ENCODE data around the gene ST6GALNAC1. TPM values are rescaled to one million over a fixed set of nuclear protein-coding genes. Genes with fewer than 3 reads are reported as not detected.
"Not testable (repeated sequence)": the region's sequence is repeated elsewhere in the genome, so short reads cannot be mapped to it uniquely, and the experiment has no call there.

ST6GALNAC1 gene
- total RNA-seq, 2 experiments from 2014 or later: 1.8 to 2.5 TPM

GRCh38 chr17:76640550-76641380 is 2.8 kb downstream of the ST6GALNAC1 start:
- Mint-ChIP-seq H3K4me1 (ENCODE audit: low read depth) (peaks cover 20% of the 10 kb centered on the region), H3K27me3 (no peaks in the 10 kb centered on the region), H3K27ac (no peak overlapping the region), H3K9me3 (no peaks in the 10 kb centered on the region), H3K4me3 (no peak overlapping the region), H3K36me3 (ENCODE audit: low read depth) (no peaks in the 10 kb centered on the region)
- Histone ChIP-seq H3K4me3 (ENCODE audit: low read length) (no peak overlapping the region), H3K27me3 (ENCODE audit: control insufficient read depth in 1 of 2, insufficient read depth in 2 of 2, low read length in 2 of 2) (no peaks in the 10 kb centered on the region), H3K9me3 (ENCODE audit: control insufficient read depth in 1 of 2, insufficient read depth in 1 of 2, low read length in 2 of 2) (no peaks in the 10 kb centered on the region), H3K4me1 (ENCODE audit: insufficient read depth, low read length) (peaks cover 37% of the 10 kb centered on the region), H3K36me3 (ENCODE audit: insufficient read depth, low read length) (peaks cover 5% of the 10 kb centered on the region), H3K27ac (ENCODE audit: low read depth in 1 of 2, low read length in 2 of 2) (no peak overlapping the region)
- ATAC-seq (ENCODE audit: poor library complexity) (no peak), DNase-seq (no peak)
- intact Hi-C loops (cut with DNase I, micrococcal nuclease): no loop called here
- CTCF ChIA-PET: no interaction called here
- no peak for TF ChIP-seq CTCF (IDR thresholded peaks at IDR 0.05)
- POLR2A ChIA-PET: no interaction called here

GRCh38 chr17:76638263-76638662 is 5.3 kb downstream of the ST6GALNAC1 start:
- no peak overlapping the region for H3K27ac Mint-ChIP-seq
- ChIA-PET CTCF (interaction anchor here (0.7 to 1.3 kb wide), 3 partner anchors 14 to 259 kb away, joined by 3 to 4 read pairs (median 4); no protein-coding TSS in a partner anchor), POLR2A (no interaction called here)
- peaks cover 4% of the 10 kb centered on the region for H3K4me1 Mint-ChIP-seq (ENCODE audit: low read depth)
- Histone ChIP-seq H3K9me3 (ENCODE audit: control insufficient read depth in 1 of 2, insufficient read depth in 1 of 2, low read length in 2 of 2) (no peaks in the 10 kb centered on the region), H3K4me3 (ENCODE audit: low read length) (no peak overlapping the region), H3K36me3 (ENCODE audit: insufficient read depth, low read length) (peaks cover 5% of the 10 kb centered on the region), H3K27me3 (ENCODE audit: control insufficient read depth in 1 of 2, insufficient read depth in 2 of 2, low read length in 2 of 2) (no peaks in the 10 kb centered on the region), H3K4me1 (ENCODE audit: insufficient read depth, low read length) (peaks cover 16% of the 10 kb centered on the region), H3K27ac (ENCODE audit: low read depth in 1 of 2, low read length in 2 of 2) (no peak overlapping the region)
- intact Hi-C loops (cut with DNase I, micrococcal nuclease): no loop called here
- no peak for ATAC-seq (ENCODE audit: poor library complexity)
- no peak for DNase-seq
- no peaks in the 10 kb centered on the region for H3K27me3 Mint-ChIP-seq
- no peak for TF ChIP-seq CTCF (IDR thresholded peaks at IDR 0.05)
- no peaks in the 10 kb centered on the region for H3K9me3 Mint-ChIP-seq
- no peak overlapping the region for H3K4me3 Mint-ChIP-seq
- no peaks in the 10 kb centered on the region for H3K36me3 Mint-ChIP-seq (ENCODE audit: low read depth)

- H3K9me3 ChIP-seq (ENCODE audit: control insufficient read depth in 1 of 2, insufficient read depth in 1 of 2, low read length in 2 of 2); H3K4me1 Mint-ChIP-seq (ENCODE audit: low read depth); ATAC-seq (ENCODE audit: poor library complexity); H3K27me3 ChIP-seq (ENCODE audit: control insufficient read depth in 1 of 2, insufficient read depth in 2 of 2, low read length in 2 of 2); H3K4me3 Mint-ChIP-seq; H3K27ac Mint-ChIP-seq; H3K9me3 Mint-ChIP-seq; DNase-seq; H3K36me3 ChIP-seq (ENCODE audit: insufficient read depth, low read length); H3K27ac ChIP-seq (ENCODE audit: low read depth in 1 of 2, low read length in 2 of 2); H3K4me3 ChIP-seq (ENCODE audit: low read length); H3K36me3 Mint-ChIP-seq (ENCODE audit: low read depth); intact Hi-C loops (cut with DNase I, micrococcal nuclease); POLR2A ChIA-PET; H3K4me1 ChIP-seq (ENCODE audit: insufficient read depth, low read length); H3K27me3 Mint-ChIP-seq: not testable (repeated sequence)
- CTCF ChIA-PET: interaction anchor here (1.3 kb wide), 1 partner anchor 13 kb away, joined by 4 read pairs; no protein-coding TSS in a partner anchor
These were observed 6.9 kb downstream of the ST6GALNAC1 start for GRCh38 chr17:76636486-76637206.

Data from CD4-positive, alpha-beta T cell (primary cell).